Measurements from ENCODE around the gene C20orf96.
A peak's percentile ranks its signal among the peaks of the same experiment; 100 is the strongest.
"Not testable (repeated sequence)": the region's sequence is repeated elsewhere in the genome, so short reads cannot be mapped to it uniquely, and the experiment has no call there.

C20orf96 gene

GRCh38 chr20:278181-278580 is 12.4 kb downstream of the C20orf96 start:
- no peak for DNase-seq

GRCh38 chr20:277496-277781 is 13.1 kb downstream of the C20orf96 start:
- DNase-seq = no peak

GRCh38 chr20:276620-277495 is 13.7 kb downstream of the C20orf96 start:
- DNase-seq = no peak

- no peak for DNase-seq
These were observed 14.8 kb downstream of the C20orf96 start for GRCh38 chr20:275791-276190.

- DNase-seq = no peak
These were observed 16.7 kb downstream of the C20orf96 start for GRCh38 chr20:273884-274283.

GRCh38 chr20:272718-273117 is 17.8 kb downstream of the C20orf96 start:
- DNase-seq = no peak

- DNase-seq = no peak
These were observed 19.0 kb downstream of the C20orf96 start for GRCh38 chr20:271528-271927.

GRCh38 chr20:271069-271468 is 19.5 kb downstream of the C20orf96 start:
- no peak for DNase-seq

- no peak for DNase-seq
These were observed 20.0 kb downstream of the C20orf96 start for GRCh38 chr20:270517-270916.

GRCh38 chr20:266596-267562 is 23.7 kb downstream of the C20orf96 start:
- DNase-seq = peak; percentile 85

- DNase-seq = no peak
These were observed 26.8 kb downstream of the C20orf96 start for GRCh38 chr20:263701-264100.

- no peak for DNase-seq
These were observed 30.6 kb downstream of the C20orf96 start for GRCh38 chr20:259981-260380.

- no peak for DNase-seq
These were observed 31.6 kb downstream of the C20orf96 start for GRCh38 chr20:258963-259362.

- no peak for DNase-seq
These were observed 32.2 kb downstream of the C20orf96 start for GRCh38 chr20:258269-258858.

GRCh38 chr20:257419-257818 is 33.1 kb downstream of the C20orf96 start, which contains the start of gene DEFB132:
TSS of gene DEFB132 (plus strand) at chr20:257724. CDS start at chr20:257779, 55 bp downstream.
- no peak for DNase-seq

GRCh38 chr20:253447-253846 is 37.1 kb downstream of the C20orf96 start:
- not testable (repeated sequence) for DNase-seq

- no peak for DNase-seq
These were observed 37.7 kb downstream of the C20orf96 start for GRCh38 chr20:252801-253200.

GRCh38 chr20:251354-251753 is 39.2 kb downstream of the C20orf96 start:
- DNase-seq = no peak

- DNase-seq = no peak
These were observed 47.6 kb downstream of the C20orf96 start for GRCh38 chr20:242905-243304.

GRCh38 chr20:237929-238328 is 52.6 kb downstream of the C20orf96 start:
- no peak for DNase-seq

GRCh38 chr20:237489-237888 is 53.1 kb downstream of the C20orf96 start:
- peak; percentile 4 for DNase-seq

GRCh38 chr20:235891-236290 is 54.7 kb downstream of the C20orf96 start:
- peak; percentile 6 for DNase-seq

GRCh38 chr20:227439-228105 is 63.0 kb downstream of the C20orf96 start:
- DNase-seq = peak; percentile 2

Measured in midbrain (tissue), 1 donor.